Measurements from ENCODE around the gene FICD.

GRCh38 chr12:108507971-108508642, 7.0 kb upstream of the FICD start:
- TF ChIP-seq POLR2A (IDR thresholded peaks at IDR 0.05; ENCODE audit: low read depth) (no peak), CTCF (IDR thresholded peaks at IDR 0.05) (no peak), EP300 (IDR thresholded peaks at IDR 0.05) (no peak)

Data from esophagus muscularis mucosa (tissue), 4 donors.